IMR-90 (cell line): ENCODE results near the gene COX4I1.

Experiments used
- CTCF ChIP-seq: conservative IDR thresholded peaks from 2 replicates; pipeline ENCODE4 v1.5.1; 2012; ENCODE audit warnings: mild to moderate bottlenecking, low read depth, low read length, improper control_type of control experiment
- POLR2A ChIP-seq: IDR thresholded peaks from 2 replicates; pipeline ENCODE4 v1.6.1; 2012; ENCODE audit warnings: mild to moderate bottlenecking, low read depth, low read length
- RAD21 ChIP-seq: IDR thresholded peaks from 2 replicates; pipeline ENCODE4 v1.6.1; 2012; ENCODE audit warnings: low read length, improper control_type of control experiment

GRCh38 chr16:85800321-85800669, 800 bp downstream of the COX4I1 start:
- TF ChIP-seq RAD21 (no peak), CTCF (no peak), POLR2A (no peak)
